CD4-positive, alpha-beta T cell treated with Interferon alpha-2 for 1 hour (primary cell): ENCODE measurements around the gene STMN1.

Experiments used
- DNase-seq, 2 donors: peaks; one replicate each; pipeline ENCODE4 v3.0.0-alpha.2; 2020 to 2022

The STMN1 gene

GRCh38 chr1:25890239-25891034 is 15.8 kb downstream of the STMN1 start:
- DNase-seq: no peak

DNA sequence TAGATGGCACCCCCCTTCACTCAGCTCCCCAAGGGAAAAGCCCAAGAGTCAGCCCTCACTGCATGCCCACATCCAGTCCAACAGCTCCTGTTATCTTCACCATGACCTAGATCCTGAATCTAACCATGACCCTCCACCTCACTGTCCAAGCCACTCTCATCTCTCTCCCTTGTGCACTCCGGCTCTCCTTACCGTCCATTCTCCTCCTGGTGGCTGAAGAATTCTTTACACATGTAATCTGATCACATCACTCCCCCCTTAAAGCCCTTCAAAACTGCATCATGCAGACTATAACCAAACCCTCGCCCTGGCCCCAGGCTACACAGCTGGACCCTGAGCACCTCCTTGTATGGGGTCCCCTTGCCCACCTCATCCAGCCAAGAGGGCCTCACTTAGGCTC is 16.7 kb downstream of the STMN1 start:
- no peak for DNase-seq

- no peak for DNase-seq
Measured at GRCh38 chr1:25888426-25888987, 17.7 kb downstream of the STMN1 start.

DNA sequence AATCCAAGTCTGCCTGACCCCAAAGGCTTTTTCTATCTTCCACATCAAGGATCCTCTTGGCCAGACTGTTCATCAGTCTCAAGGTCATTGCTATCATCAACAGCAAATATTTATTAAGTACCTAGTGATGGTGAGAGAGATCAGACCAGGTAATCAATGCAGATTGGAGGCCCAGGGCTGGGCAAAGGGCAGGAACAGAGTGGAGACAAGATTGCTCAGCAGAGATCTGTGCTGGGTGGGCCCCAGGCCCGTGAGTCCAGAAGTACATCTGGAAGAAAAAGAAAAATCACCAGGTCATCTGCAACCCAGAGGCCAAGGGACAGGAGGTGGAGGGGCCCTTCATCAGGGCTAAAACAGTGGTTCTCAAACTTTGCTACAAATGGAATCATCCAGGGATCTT is 20.6 kb downstream of the STMN1 start:
- no peak for DNase-seq

GRCh38 chr1:25881266-25881665 is 25.0 kb downstream of the STMN1 start:
- no peak for DNase-seq

- no peak for DNase-seq
Measured at GRCh38 chr1:25880518-25880917, 25.7 kb downstream of the STMN1 start.

GRCh38 chr1:25879675-25880074 is 26.5 kb downstream of the STMN1 start:
- no peak for DNase-seq

GRCh38 chr1:25878690-25879089 is 27.5 kb downstream of the STMN1 start:
- DNase-seq: no peak

GRCh38 chr1:25877155-25877554 is 29.1 kb downstream of the STMN1 start:
- DNase-seq: no peak

DNA sequence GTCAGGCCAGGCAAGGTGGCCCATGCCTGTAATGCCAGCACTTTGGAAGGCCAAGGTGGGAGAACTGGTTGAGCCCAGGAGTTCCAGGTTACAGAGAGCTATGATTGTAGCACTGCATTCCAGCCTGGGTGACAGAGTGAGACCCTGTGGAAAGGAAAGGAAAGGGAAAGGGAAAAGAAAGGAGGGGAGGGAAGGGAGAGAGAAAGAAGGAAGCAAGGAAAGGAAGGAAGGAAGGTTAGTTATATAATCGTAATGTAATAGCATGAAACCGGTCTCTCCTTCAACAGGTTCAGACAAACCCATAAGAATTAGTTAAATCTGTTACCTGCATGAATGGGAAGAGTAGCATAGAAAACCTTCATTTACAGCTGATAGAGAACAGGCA is 29.5 kb downstream of the STMN1 start:
- DNase-seq: no peak

- no peak for DNase-seq
Measured at GRCh38 chr1:25875856-25876692, 30.1 kb downstream of the STMN1 start.

GRCh38 chr1:25875154-25875855 is 30.9 kb downstream of the STMN1 start, which contains the start of gene PAQR7:
Gene PAQR7, minus strand, starts transcription at chr1:25875708. Its CDS starts 11,869 bp downstream, at chr1:25863839.
- peak; percentile 45 to 69 for DNase-seq

DNA sequence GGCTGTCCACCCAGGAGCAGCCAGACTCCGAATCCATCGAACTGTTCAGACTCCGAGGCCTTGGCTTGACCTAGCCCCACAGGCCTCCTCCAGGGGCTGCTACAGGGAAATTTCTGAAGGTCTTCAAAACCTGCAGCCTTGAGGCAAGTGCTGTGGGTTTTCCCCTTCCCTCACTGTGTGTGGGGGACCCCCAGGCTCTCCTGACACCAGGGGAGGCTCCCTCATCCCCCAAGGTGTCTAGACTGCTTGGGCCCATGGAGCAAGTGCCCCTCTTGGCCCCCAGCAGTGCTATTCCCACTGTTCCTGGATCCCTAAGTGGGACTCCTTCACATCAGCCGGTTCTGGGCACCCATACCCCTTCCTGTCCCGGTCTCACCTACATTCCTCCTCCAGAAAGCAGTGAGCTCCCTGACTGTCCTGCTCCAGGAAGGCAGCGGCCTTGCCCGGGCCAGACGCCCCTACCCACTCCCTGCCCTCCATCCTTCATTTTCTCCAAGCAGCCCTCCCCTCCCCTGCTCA is 31.5 kb downstream of the STMN1 start:
- no peak for DNase-seq

- DNase-seq: no peak
Measured at GRCh38 chr1:25874209-25874608, 32.0 kb downstream of the STMN1 start.

GRCh38 chr1:25873120-25873519 is 33.1 kb downstream of the STMN1 start:
- no peak for DNase-seq

- no peak for DNase-seq
Measured at GRCh38 chr1:25872713-25873112, 33.5 kb downstream of the STMN1 start.

DNA sequence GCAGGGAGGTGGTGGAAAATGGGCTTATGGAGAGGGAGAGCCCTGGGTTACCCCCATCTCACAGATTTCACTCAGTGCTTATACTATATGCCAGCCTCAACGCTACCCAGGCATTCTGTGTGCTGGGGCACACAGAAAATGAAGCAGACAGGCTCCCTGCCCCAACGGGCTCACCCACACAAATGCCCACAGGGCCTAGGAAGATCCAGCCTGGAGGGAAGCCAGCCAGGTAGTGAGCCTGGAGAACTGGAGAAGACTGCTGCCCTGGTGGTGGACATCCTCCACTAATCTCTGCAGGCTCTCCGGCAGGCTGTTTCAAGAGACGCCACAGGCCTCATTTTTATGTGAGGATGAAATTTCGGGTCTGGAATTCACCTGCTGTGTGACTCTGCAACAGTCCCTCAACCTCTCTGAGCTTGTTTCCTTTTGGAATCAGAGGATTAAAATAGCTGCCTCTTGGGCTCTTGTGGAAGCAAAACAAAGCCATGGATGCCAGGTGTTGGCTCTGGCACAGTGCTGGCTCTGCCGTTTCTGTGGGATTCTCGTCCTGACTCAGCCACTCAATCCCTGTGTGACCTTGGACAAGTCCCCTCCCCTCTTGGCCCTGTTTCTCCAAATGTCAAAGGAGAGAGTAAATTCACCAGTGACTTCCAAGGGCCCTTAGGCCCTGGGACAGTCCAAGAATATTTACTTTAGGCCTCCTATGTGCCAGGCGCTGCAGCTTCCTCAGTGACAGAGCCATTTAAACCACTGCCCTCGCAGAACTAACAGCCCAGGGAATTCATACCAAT is 34.3 kb downstream of the STMN1 start:
- DNase-seq: no peak

DNA sequence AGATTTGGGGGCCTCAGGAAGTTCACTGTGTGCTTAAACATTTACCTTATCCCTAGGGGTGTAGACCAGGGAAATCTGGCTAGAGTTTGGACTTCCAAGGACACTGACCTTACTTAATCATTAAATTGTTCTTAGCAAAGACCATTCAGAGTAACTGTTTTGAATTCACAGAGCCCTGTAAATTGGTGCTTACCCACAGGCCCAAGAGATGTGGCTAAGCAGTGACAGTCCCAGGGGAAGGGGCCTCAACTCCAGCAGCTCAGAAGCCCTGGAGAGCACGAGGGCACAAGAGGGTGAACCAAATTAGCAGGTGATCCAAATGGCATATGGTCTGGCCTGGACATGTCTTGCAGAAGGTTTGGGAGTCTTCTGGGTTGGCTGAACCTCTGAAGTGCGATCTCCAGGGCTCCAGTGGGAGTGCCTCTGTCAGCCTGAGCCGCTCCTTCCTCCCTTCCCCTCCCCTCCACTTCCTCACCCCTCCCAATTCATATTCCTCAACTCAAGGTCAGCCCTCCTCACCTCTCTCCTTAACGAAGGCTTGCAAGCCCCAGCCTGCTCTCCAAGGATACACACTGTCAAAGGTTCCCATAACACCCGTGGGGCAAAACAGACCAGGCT is 35.0 kb downstream of the STMN1 start:
- DNase-seq: no peak

- no peak for DNase-seq
Measured at GRCh38 chr1:25870614-25871013, 35.6 kb downstream of the STMN1 start.

- DNase-seq: no peak
Measured at GRCh38 chr1:25869909-25870606, 36.2 kb downstream of the STMN1 start.
